HEK293T (cell line): ENCODE results near the gene TUSC2.

ENCODE experiments used
- CTCF ChIA-PET: fragments of 350-600 bp; formaldehyde crosslinking; extraction: SDS; loops from one replicate; lab custom pipeline; 2021; ENCODE audit warnings: antibody characterized with exemption, inconsistent platforms; lab: Yijun Ruan, JAX
- POLR2A ChIA-PET: fragments of 350-600 bp; formaldehyde crosslinking; extraction: SDS; loops from one replicate; lab custom pipeline; 2020; ENCODE audit warnings: antibody characterized with exemption, inconsistent platforms; lab: Yijun Ruan, JAX
- DNase-seq: peaks from one replicate; pipeline ENCODE4 v3.0.0; 2012; ENCODE audit warnings: mixed read lengths; ENCODE audit errors: extremely low spot score
- ARNT ChIP-seq: fragments of 450-650 bp; IDR thresholded peaks from 2 replicates; pipeline ENCODE4 v1.6.1; 2017; ENCODE audit warnings: mild to moderate bottlenecking
- BHLHE40 ChIP-seq: fragments of 450-650 bp; IDR thresholded peaks from 2 replicates; pipeline ENCODE4 v1.6.1; 2016; ENCODE audit warnings: mild to moderate bottlenecking, moderate library complexity, borderline replicate concordance
- CTBP1 ChIP-seq: fragments of 450-650 bp; IDR thresholded peaks from 2 replicates; pipeline ENCODE4 v1.6.1; 2016; ENCODE audit warnings: borderline replicate concordance
- ELF4 ChIP-seq: fragments of 450-650 bp; IDR thresholded peaks from 2 replicates; pipeline ENCODE4 v1.6.1; 2017; ENCODE audit warnings: antibody characterized with exemption
- FOXA1 ChIP-seq: fragments of 450-650 bp; IDR thresholded peaks from 2 replicates; pipeline ENCODE4 v1.6.1; 2016; ENCODE audit warnings: mild to moderate bottlenecking
- FOXK2 ChIP-seq: fragments of 450-650 bp; IDR thresholded peaks from 2 replicates; pipeline ENCODE4 v1.6.1; 2016; ENCODE audit warnings: mild to moderate bottlenecking
- FOXM1 ChIP-seq: fragments of 450-650 bp; IDR thresholded peaks from 2 replicates; pipeline ENCODE4 v1.6.1; 2017; ENCODE audit warnings: mild to moderate bottlenecking, borderline replicate concordance
- HDGF ChIP-seq: fragments of 450-650 bp; IDR thresholded peaks from 2 replicates; pipeline ENCODE4 v1.6.1; 2017; ENCODE audit warnings: antibody characterized with exemption, borderline replicate concordance
- L3MBTL2 ChIP-seq: fragments of 450-650 bp; conservative IDR thresholded peaks from 2 replicates; pipeline ENCODE4 v1.6.1; 2016; ENCODE audit warnings: mild to moderate bottlenecking
- LEF1 ChIP-seq: fragments of 450-650 bp; IDR thresholded peaks from 2 replicates; pipeline ENCODE4 v1.6.1; 2017; ENCODE audit warnings: mild to moderate bottlenecking, borderline replicate concordance
- NFRKB ChIP-seq: fragments of 450-650 bp; IDR thresholded peaks from 2 replicates; pipeline ENCODE4 v1.6.1; 2016; ENCODE audit warnings: mild to moderate bottlenecking, moderate library complexity
- SP1 ChIP-seq: fragments of 450-650 bp; IDR thresholded peaks from 2 replicates; pipeline ENCODE4 v1.6.1; 2017
- SUZ12 ChIP-seq: fragments of 450-650 bp; IDR thresholded peaks from 2 replicates; pipeline ENCODE4 v1.6.1; 2016; ENCODE audit warnings: mild to moderate bottlenecking
- TARDBP ChIP-seq: fragments of 450-650 bp; IDR thresholded peaks from 2 replicates; pipeline ENCODE4 v1.6.1; 2016
- ZNF384 ChIP-seq: fragments of 450-650 bp; IDR thresholded peaks from 2 replicates; pipeline ENCODE4 v1.6.1; 2016
- TF ChIP-seq, protein P1 (sequence below): fragments of 450-650 bp; IDR thresholded peaks from 2 replicates; pipeline ENCODE4 v1.6.1; 2016

Gene TUSC2

DNA sequence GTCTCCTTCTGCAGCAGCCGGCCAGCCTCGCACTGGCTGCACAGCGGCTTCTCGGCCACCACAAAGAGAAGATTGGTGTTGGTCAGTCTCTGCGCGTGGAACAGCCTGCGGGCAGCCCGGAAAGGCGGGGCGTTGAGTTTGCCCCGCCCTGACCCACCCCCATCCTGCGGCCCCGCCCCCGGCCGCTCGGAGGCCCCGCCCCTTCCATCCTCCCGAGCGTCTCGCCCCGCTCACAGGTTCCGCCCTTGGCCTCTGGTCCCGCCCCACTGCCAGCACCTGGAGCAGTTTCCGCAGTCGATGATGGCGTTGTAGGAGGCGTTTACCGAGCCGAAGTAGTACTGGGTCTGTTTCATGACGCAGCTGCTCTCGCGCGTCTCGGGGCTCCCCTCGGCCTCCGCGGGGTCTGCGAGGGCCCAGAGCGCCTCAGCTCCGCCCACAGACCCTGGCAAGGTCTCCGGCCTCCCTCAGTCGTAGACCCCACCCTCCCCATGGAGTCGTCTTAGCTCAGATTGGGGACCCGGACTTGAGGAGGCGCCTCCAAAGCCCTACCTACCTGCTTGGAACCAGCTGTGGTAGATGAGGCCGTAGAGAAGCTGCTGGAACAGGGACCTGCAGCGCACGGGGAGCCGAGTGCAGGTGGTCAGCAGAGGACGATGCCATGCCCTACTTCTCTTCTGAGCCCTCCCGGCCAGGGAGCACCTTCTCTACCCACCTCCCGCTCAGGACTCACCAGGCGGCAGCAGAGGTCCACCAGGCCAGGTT is 37.2 kb upstream of the TUSC2 start:
- peak; percentile 91 for DNase-seq
- CTCF ChIA-PET, result no interaction called here
- POLR2A ChIA-PET, result interaction anchor here (1.2 to 1.8 kb wide), 4 partner anchors 12 to 204 kb away, joined by 3 to 6 read pairs (median 4); partner anchors contain the start of gene HEMK1
- TF ChIP-seq FOXM1, result no peak
- TF ChIP-seq BHLHE40, result no peak
- TF ChIP-seq ELF4, result no peak
- TF ChIP-seq HDGF, result no peak
- no peak for TF ChIP-seq NFRKB
- TF ChIP-seq CTBP1, result no peak
- no peak for TF ChIP-seq ARNT
- TF ChIP-seq, protein P1, sequence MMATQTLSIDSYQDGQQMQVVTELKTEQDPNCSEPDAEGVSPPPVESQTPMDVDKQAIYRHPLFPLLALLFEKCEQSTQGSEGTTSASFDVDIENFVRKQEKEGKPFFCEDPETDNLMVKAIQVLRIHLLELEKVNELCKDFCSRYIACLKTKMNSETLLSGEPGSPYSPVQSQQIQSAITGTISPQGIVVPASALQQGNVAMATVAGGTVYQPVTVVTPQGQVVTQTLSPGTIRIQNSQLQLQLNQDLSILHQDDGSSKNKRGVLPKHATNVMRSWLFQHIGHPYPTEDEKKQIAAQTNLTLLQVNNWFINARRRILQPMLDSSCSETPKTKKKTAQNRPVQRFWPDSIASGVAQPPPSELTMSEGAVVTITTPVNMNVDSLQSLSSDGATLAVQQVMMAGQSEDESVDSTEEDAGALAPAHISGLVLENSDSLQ, result no peak
- no peak for TF ChIP-seq FOXK2
- TF ChIP-seq ZNF384, result no peak
- TF ChIP-seq TARDBP, result no peak

DNA sequence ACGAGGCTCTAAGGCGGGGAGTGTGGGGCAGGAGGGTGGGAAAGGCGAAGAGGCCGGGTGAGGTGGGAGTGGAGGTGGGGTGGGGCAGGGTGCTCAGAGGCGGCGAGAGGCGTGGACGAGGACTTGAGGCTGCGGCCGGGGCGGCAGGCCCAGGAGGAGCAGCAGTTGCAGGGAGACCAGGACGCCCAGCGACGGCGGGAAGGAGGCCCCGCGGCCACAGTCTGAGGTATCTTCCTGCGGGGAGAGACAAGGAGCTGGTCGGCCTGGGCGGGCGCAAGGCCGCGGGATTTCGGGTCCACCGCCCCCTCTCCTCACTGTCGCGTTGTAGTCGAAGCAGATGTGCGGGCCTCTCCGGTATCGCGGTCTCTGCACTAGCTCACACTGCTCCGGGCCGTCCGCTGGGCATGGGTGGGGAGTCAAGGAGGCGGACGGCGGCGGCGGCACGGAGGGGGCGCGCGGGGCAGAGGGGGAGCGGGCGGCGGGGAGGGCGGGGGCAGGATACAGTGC is 36.6 kb upstream of the TUSC2 start:
- CTCF ChIA-PET, result no interaction called here
- no peak for TF ChIP-seq ZNF384
- no peak for TF ChIP-seq ARNT
- no peak for TF ChIP-seq L3MBTL2
- TF ChIP-seq, protein P1, result no peak
- TF ChIP-seq SUZ12, result no peak
- no peak for TF ChIP-seq FOXA1
- no peak for TF ChIP-seq FOXM1
- TF ChIP-seq ELF4, result no peak
- TF ChIP-seq CTBP1, result no peak
- TF ChIP-seq NFRKB, result no peak
- TF ChIP-seq SP1, result no peak
- no peak for TF ChIP-seq LEF1
- TF ChIP-seq BHLHE40, result no peak
- TF ChIP-seq FOXK2, result no peak
- TF ChIP-seq HDGF, result no peak
- no peak for TF ChIP-seq TARDBP
- POLR2A ChIA-PET, result interaction anchor here (1.2 to 1.6 kb wide), 4 partner anchors 11 to 28 kb away, joined by 3 to 6 read pairs (median 4); no protein-coding TSS in a partner anchor
- no peak for DNase-seq

DNA sequence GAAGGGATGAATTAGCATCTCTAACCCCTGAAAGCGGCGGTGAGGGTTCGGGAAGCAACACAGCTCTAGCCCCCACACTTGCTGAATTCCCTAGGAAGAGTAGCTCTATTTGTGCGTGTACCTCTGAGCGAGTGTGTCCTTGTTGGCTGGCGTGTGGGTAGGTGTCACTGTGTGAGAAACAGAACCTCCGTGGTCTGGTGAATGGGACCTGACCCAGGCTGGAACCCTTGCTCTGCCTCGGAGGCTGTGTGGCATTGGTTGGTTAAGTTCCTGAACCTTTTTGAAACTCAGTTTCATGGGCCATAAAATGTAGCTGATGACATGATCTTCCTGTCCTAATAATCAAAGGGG is 31.7 kb upstream of the TUSC2 start:
- TF ChIP-seq BHLHE40, result no peak
- no peak for TF ChIP-seq CTBP1
- TF ChIP-seq HDGF, result no peak
- TF ChIP-seq, protein P1, result no peak
- no peak for TF ChIP-seq ARNT
- no peak for TF ChIP-seq ELF4
- no peak for TF ChIP-seq SP1
- TF ChIP-seq TARDBP, result no peak
- TF ChIP-seq FOXK2, result no peak
- TF ChIP-seq L3MBTL2, result no peak
- TF ChIP-seq ZNF384, result no peak
- ChIA-PET CTCF (interaction anchor here (0.9 kb wide), 1 partner anchor 209 kb away, joined by 4 read pairs; no protein-coding TSS in a partner anchor), POLR2A (interaction anchor here (1.6 kb wide), 1 partner anchor 9 kb away, joined by 11 read pairs; the partner anchor contains the start of genes CYB561D2 and NPRL2)
- no peak for DNase-seq

DNA sequence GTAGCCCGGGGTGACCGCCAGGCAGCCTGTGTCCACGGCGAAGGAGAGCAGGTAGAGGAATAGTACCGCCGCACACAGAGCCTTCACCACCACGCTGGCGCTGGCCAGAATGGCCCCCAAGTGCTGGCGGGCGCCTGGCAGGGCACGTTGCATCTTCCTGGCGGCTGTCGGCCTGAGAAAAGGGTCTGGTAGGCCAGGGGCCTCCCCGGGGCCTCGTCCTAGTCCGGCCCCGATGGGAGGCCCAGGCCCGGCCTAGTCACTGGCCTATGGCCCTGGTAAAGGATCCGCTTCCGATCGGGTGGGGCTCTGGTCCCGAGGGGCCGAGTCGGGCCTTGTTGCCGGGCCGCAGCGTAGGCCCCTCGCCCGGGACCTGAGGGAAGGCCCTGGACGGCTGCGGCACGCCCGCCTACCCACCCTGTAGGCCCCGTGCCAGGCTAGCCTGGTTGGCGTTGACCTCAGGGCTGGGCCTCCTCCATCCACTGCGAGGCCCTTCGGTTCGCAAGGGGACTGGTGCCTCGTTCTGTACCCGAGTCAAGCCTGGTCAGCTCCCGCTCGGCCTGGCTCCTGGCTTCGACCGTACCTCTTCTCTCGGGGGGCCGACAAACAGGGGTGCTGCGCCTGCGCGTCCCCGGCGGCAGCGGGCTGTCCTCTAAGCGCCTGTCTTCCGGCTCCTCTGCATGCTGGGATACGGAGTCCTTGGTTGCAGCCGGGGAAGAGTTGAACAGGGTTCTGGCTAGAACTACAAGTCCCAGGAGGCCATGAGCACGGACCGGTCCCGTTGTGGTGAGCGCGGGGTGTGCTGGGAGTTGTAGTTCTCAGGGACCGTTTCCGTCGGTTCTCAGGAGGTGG is 31.1 kb upstream of the TUSC2 start, which contains the start of gene TMEM115:
Gene TMEM115, minus strand, starts transcription at position 611 of the 849 bp plus-strand sequence. Its CDS starts 458 bp downstream, at position 153.
- CTCF ChIA-PET, result interaction anchor here (0.9 kb wide), 1 partner anchor 210 kb away, joined by 4 read pairs; no protein-coding TSS in a partner anchor
- TF ChIP-seq CTBP1, result no peak
- peak; percentile 96 for TF ChIP-seq ELF4
- peak; percentile 94 for TF ChIP-seq SUZ12
- no peak for TF ChIP-seq BHLHE40
- TF ChIP-seq L3MBTL2, result peak; percentile 88
- TF ChIP-seq ARNT, result no peak
- no peak for TF ChIP-seq FOXM1
- POLR2A ChIA-PET, result interaction anchor here (1.4 to 1.6 kb wide), 2 partner anchors 9 to 21 kb away, joined by 3 to 11 read pairs; partner anchors contain the start of genes CYB561D2 and NPRL2
- DNase-seq, result peak; percentile 97

DNA sequence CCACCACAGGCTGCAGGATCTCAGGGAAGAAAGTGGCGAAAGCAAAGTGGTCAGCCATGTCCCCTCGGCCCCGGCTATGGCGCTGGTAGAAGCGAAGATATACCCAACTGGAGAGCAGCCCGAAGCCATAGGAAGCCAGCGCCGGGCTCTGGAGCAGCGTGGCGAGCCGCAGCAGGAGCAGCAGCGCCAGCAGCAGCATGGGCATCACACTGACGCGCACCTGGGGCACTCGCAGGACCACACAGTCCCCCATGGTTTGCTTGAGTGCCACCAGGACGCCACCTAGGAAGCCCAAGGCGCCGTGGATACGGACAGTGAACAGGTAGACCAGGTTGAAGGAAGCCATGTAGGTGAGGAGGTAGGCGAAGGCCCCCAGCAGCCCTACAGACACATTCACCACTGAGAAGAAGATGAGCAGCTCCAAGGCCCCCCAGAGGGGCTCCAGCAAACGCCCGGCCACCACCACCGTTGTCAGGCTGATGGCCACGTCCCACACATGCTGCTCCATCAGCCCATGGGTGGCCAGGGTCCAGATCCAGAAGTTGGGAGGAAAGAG is 30.4 kb upstream of the TUSC2 start:
- TF ChIP-seq SUZ12 (no peak), FOXA1 (no peak), FOXM1 (no peak), L3MBTL2 (no peak), HDGF (no peak), BHLHE40 (no peak), NFRKB (no peak), ARNT (no peak), FOXK2 (no peak), SP1 (no peak), CTBP1 (no peak)
- TF ChIP-seq, protein P1, result no peak
- no peak for DNase-seq
- ChIA-PET CTCF (no interaction called here), POLR2A (interaction anchor here (1.4 kb wide), 1 partner anchor 21 kb away, joined by 3 read pairs; no protein-coding TSS in a partner anchor)
